Thymus (tissue), 11 donors: ENCODE measurements around the gene UTP11. TPM values are rescaled to one million over a fixed set of nuclear protein-coding genes. Genes with fewer than 3 reads are reported as not detected.

Source experiments
- DNase-seq, 9 donors: peaks; one replicate each; pipeline ENCODE4 v3.0.0-alpha.2; 2013; ENCODE audit warnings: low spot score in 9 of 9, low read depth in 6 of 9, missing footprints in 1 of 9
- H3K27ac ChIP-seq, 2 donors: one replicate each; pipeline ENCODE4 v1.5.1; 2013; ENCODE audit warnings: control low read depth in 1 of 2, low read depth in 1 of 2, low read length in 1 of 2, mild to moderate bottlenecking in 1 of 2, moderate library complexity in 1 of 2
- H3K27me3 ChIP-seq, 2 donors: one replicate each; pipeline ENCODE4 v1.5.1; 2013; ENCODE audit warnings: low read length in 1 of 2; ENCODE audit not compliant: control insufficient read depth in 2 of 2, insufficient read depth in 1 of 2
- H3K36me3 ChIP-seq, 2 donors: one replicate each; pipeline ENCODE4 v1.5.1; 2013; ENCODE audit warnings: low read length in 1 of 2, mild to moderate bottlenecking in 1 of 2, moderate library complexity in 1 of 2; ENCODE audit not compliant: control insufficient read depth in 2 of 2, insufficient read depth in 2 of 2
- H3K4me1 ChIP-seq, 2 donors: one replicate each; pipeline ENCODE4 v1.5.1; 2013; ENCODE audit warnings: low read length in 2 of 2; ENCODE audit not compliant: control insufficient read depth in 2 of 2, insufficient read depth in 2 of 2
- H3K4me3 ChIP-seq, 2 donors: one replicate each; pipeline ENCODE4 v1.5.1; 2013; ENCODE audit warnings: low read length in 2 of 2, control low read depth in 1 of 2, mild to moderate bottlenecking in 1 of 2
- H3K9me3 ChIP-seq, 2 donors: one replicate each; pipeline ENCODE4 v1.5.1; 2013; ENCODE audit warnings: low read length in 1 of 2, mild to moderate bottlenecking in 1 of 2; ENCODE audit not compliant: control insufficient read depth in 2 of 2, insufficient read depth in 1 of 2
- WGBS: extraction: QIAGEN DNeasy Blood & Tissue Kit; methylation state at CpG from one replicate; pipeline ENCODE4 v1.1.7; 2013; 5-methylcytosine and 5-hydroxymethylcytosine counted together
- polyA plus RNA-seq: library from polyadenylated mRNA; stranded (reverse); fragments of 200-250 nt; gene quantifications from one replicate; pipeline ENCODE4 v1.2.3, GENCODE V29; 2013
- total RNA-seq: library from RNA; stranded (reverse); fragments of 120-200 nt; gene quantifications from one replicate; pipeline ENCODE4 v1.2.4, GENCODE V29; 2013
- donor health status: healthy.

Gene UTP11
- total and polyA plus RNA-seq, 2 donors, result 30.3 to 36.6 TPM

- no peaks in the 10 kb centered on the region for H3K9me3 ChIP-seq
- H3K36me3 ChIP-seq, result no peaks in the 10 kb centered on the region
- H3K27me3 ChIP-seq, result peaks cover 41 to 55% of the 10 kb centered on the region in 2 donors
- H3K4me1 ChIP-seq, result peaks cover 0 to 5% of the 10 kb centered on the region in 2 donors
- WGBS, result 96% methylated on average over 17 of the region's 17 CpGs
- DNase-seq, result no peak
- no peak overlapping the region for H3K4me3 ChIP-seq
- no peak overlapping the region for H3K27ac ChIP-seq
These were observed 27.0 kb downstream of the UTP11 start for GRCh38 chr1:38039331-38040088.

GRCh38 chr1:38041936-38042834 is 29.7 kb downstream of the UTP11 start:
- no peak for DNase-seq
- H3K4me3 ChIP-seq, result no peak overlapping the region
- no peak overlapping the region for H3K27ac ChIP-seq
- no peaks in the 10 kb centered on the region for H3K9me3 ChIP-seq
- no peaks in the 10 kb centered on the region for H3K36me3 ChIP-seq
- 84% methylated on average over 21 of the region's 21 CpGs for WGBS
- H3K27me3 ChIP-seq, result peaks cover 67 to 74% of the 10 kb centered on the region in 2 donors
- H3K4me1 ChIP-seq, result peaks cover 9 to 12% of the 10 kb centered on the region in 2 donors

DNA sequence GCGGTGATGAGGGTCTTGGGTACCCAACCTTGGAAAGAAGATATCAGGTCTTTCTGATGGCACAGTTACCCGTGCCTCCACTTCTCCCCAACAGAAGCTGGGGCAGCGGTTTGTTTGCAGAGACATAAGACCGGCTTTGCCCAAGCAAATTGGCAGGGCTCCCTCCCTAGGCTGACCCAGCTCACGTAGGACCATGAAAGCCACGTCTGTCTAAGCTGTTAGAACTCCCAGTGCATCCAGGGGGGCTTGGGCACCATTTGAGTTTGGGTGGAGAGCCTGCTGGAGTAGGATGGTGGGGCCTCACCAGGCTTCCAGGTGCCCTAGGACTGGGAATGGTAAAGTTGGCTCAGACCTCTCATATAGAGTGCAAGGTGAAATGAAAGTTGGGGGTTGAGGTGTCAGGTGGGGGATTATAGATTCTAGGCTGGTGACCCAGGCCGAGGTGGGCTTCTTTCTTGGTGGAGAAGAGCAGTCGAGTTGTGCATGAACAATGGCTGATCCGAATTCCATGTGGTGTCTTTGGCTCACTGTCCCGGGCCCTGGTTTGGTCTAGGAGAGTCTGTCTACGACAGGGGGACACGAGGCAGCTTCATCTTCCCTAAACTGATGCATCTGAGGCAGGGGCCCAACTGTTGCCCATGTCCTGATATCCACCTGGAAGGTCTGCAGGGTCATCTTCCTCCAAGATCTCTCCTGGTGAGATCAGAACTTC is 30.7 kb downstream of the UTP11 start:
- H3K9me3 ChIP-seq, result no peaks in the 10 kb centered on the region
- peaks cover 9 to 14% of the 10 kb centered on the region in 2 donors for H3K4me1 ChIP-seq
- peaks cover 77 to 85% of the 10 kb centered on the region in 2 donors for H3K27me3 ChIP-seq
- WGBS, result 87% methylated on average over 12 of the region's 12 CpGs
- no peaks in the 10 kb centered on the region for H3K36me3 ChIP-seq
- DNase-seq, result no peak
- no peak overlapping the region for H3K27ac ChIP-seq
- no peak overlapping the region for H3K4me3 ChIP-seq

GRCh38 chr1:38044221-38045215 is 32.0 kb downstream of the UTP11 start:
- Histone ChIP-seq H3K4me1 (peaks cover 9 to 14% of the 10 kb centered on the region in 2 donors), H3K27ac (no peak overlapping the region), H3K36me3 (no peaks in the 10 kb centered on the region), H3K27me3 (peaks cover 81 to 86% of the 10 kb centered on the region in 2 donors), H3K4me3 (peak overlapping the region in 1 of 2 donors; percentile 15), H3K9me3 (no peaks in the 10 kb centered on the region)
- DNase-seq, result no peak
- WGBS, result 5% methylated on average over 70 of the region's 70 CpGs

GRCh38 chr1:38045401-38046332 is 33.1 kb downstream of the UTP11 start:
- H3K4me3 ChIP-seq, result peak overlapping the region in 1 of 2 donors; percentile 52
- peaks cover 79 to 90% of the 10 kb centered on the region in 2 donors for H3K27me3 ChIP-seq
- 5% methylated on average over 115 of the region's 115 CpGs for WGBS
- no peak overlapping the region for H3K27ac ChIP-seq
- peaks cover 9 to 14% of the 10 kb centered on the region in 2 donors for H3K4me1 ChIP-seq
- DNase-seq, result peak in 1 of 9 donors; percentile 18
- no peaks in the 10 kb centered on the region for H3K36me3 ChIP-seq
- H3K9me3 ChIP-seq, result no peaks in the 10 kb centered on the region

DNA sequence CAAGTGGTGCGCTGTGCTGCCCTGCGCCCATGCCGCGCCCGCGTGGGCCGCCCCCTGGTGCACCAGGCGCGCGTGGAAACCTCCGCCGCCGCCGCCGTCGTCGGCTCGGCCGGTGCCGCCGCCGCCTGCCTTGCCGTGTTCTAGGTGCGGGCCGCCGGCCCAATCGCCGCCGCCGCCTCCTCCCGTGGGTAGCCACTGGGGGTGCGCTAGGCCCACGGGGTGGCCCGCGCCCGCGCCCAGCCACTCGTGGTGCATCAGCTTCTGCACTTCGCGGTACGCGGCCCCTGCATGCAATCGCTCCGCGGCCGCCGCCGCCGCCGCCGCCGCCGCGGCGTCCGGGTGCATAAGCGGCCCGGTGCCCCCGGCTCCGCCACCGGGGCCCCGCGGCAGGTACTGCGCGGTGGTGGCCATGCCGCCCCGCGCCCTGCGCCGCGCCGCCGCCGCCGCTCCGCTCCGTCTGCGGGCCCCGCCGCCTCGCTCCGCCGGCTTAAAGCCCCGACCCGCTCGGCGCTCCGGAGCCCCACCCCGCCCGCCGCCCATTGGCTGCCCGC is 33.9 kb downstream of the UTP11 start, which contains the start of gene POU3F1:
TSS of gene POU3F1 (minus strand) at position 461 of the 551 bp plus-strand sequence. CDS start at position 411, 50 bp downstream.
- H3K27me3 ChIP-seq, result peaks cover 74 to 90% of the 10 kb centered on the region in 2 donors

GRCh38 chr1:38046884-38047602 is 34.5 kb downstream of the UTP11 start:
- WGBS, result 1% methylated on average over 99 of the region's 99 CpGs
- Histone ChIP-seq H3K27ac (no peak overlapping the region), H3K27me3 (peaks cover 68 to 90% of the 10 kb centered on the region in 2 donors), H3K4me3 (peak overlapping the region in 1 of 2 donors; percentile 52), H3K9me3 (no peaks in the 10 kb centered on the region), H3K4me1 (peaks cover 9 to 14% of the 10 kb centered on the region in 2 donors), H3K36me3 (no peaks in the 10 kb centered on the region)
- peak in 8 of 9 donors; percentile 22 to 79 (median 60) for DNase-seq

More for the DNA sequence above, 33.9 kb downstream of the UTP11 start, which contains the start of gene POU3F1:
- WGBS, result under 1% methylated on average over 92 of the region's 92 CpGs
- Histone ChIP-seq H3K4me1 (peaks cover 9 to 14% of the 10 kb centered on the region in 2 donors), H3K4me3 (peak within 1 kb of the TSS in 1 of 2 donors; percentile 52), H3K36me3 (no peaks in the 10 kb centered on the region), H3K27ac (no peak within 1 kb of the TSS), H3K9me3 (no peaks in the 10 kb centered on the region)
- DNase-seq, result no peak
